CD14-positive monocyte (primary cell): ENCODE results near the gene CIB4. TPM values are rescaled to one million over a fixed set of nuclear protein-coding genes. Genes with fewer than 3 reads are reported as not detected.

Experiments used
- DNase-seq, 3 donors: peaks; one replicate each; pipeline ENCODE4 v3.0.0-alpha.2; 2011 to 2022
- H2AFZ ChIP-seq: 2 replicates; pipeline ENCODE4 v1.6.0; 2012; ENCODE audit warnings: mild to moderate bottlenecking, low read depth, low read length, inconsistent platforms; ENCODE audit not compliant: insufficient read depth, poor library complexity, severe bottlenecking
- H3K27ac ChIP-seq, 2 donors: 1 replicate in 1 of 2; 2 replicates in 1 of 2; pipeline ENCODE4 v1.5.1; 2012 to 2013; ENCODE audit warnings: low read length in 2 of 2, control low read depth in 1 of 2, inconsistent platforms in 1 of 2, low read depth in 1 of 2, mild to moderate bottlenecking in 1 of 2
- H3K27me3 ChIP-seq, 2 donors: one replicate each; pipeline versions ENCODE4 v1.6.0 to v1.6.1; 2011 to 2013; ENCODE audit warnings: low read length in 2 of 2; ENCODE audit not compliant: control insufficient read depth in 2 of 2, insufficient read depth in 2 of 2
- H3K36me3 ChIP-seq, 2 donors: replicated peaks in 1 of 2; 1 replicate in 1 of 2; 2 replicates in 1 of 2; pipeline versions ENCODE4 v1.5.1 to v1.6.1; 2012 to 2013; ENCODE audit warnings: low read length in 2 of 2, control low read depth in 1 of 2, inconsistent platforms in 1 of 2, mild to moderate bottlenecking in 1 of 2; ENCODE audit not compliant: insufficient read depth in 2 of 2, control insufficient read depth in 1 of 2
- H3K4me1 ChIP-seq, 2 donors: 1 replicate in 1 of 2; 2 replicates in 1 of 2; pipeline versions ENCODE4 v1.5.1 to v1.6.1; 2012 to 2013; ENCODE audit warnings: low read length in 2 of 2, control low read depth in 1 of 2, inconsistent platforms in 1 of 2, mild to moderate bottlenecking in 1 of 2, moderate library complexity in 1 of 2; ENCODE audit not compliant: insufficient read depth in 2 of 2, control insufficient read depth in 1 of 2
- H3K4me2 ChIP-seq: replicated peaks from 2 replicates; pipeline ENCODE3; 2012; ENCODE audit warnings: low read length, moderate library complexity, mild to moderate bottlenecking; ENCODE audit not compliant: poor library complexity, severe bottlenecking; ENCODE audit errors: extremely low read depth
- H3K4me3 ChIP-seq, 3 experiments: fragments of 200-600 bp in 1 of 3; sonication (generic) in 1 of 3; replicated peaks in 1 of 3; 1 replicate in 2 of 3; 2 replicates in 1 of 3; pipeline ENCODE4 v1.5.1; 2011 to 2013; ENCODE audit warnings: low read length in 3 of 3, mild to moderate bottlenecking in 3 of 3, control low read depth in 2 of 3, low read depth in 2 of 3, inconsistent platforms in 1 of 3, moderate library complexity in 1 of 3
- H3K79me2 ChIP-seq: 2 replicates; pipeline ENCODE4 v1.6.0; 2012; ENCODE audit warnings: mild to moderate bottlenecking, control low read depth, inconsistent platforms, low read length, moderate library complexity; ENCODE audit not compliant: insufficient read depth
- H3K9ac ChIP-seq: 2 replicates; pipeline ENCODE4 v1.6.0; 2017; ENCODE audit warnings: low read length, mild to moderate bottlenecking; ENCODE audit not compliant: insufficient read depth, poor library complexity, severe bottlenecking
- H3K9me3 ChIP-seq, 2 donors: replicated peaks in 1 of 2; 1 replicate in 1 of 2; 2 replicates in 1 of 2; pipeline versions ENCODE4 v1.5.1 to v1.6.1; 2012 to 2013; ENCODE audit warnings: low read length in 2 of 2, control low read depth in 1 of 2; ENCODE audit not compliant: control insufficient read depth in 1 of 2, insufficient read depth in 1 of 2
- H4K20me1 ChIP-seq: 2 replicates; pipeline ENCODE4 v1.6.0; 2012; ENCODE audit warnings: mild to moderate bottlenecking, low read length, control low read depth, moderate library complexity; ENCODE audit not compliant: insufficient read depth
- H3K27ac Mint-ChIP-seq, 7 donors: one replicate each; pipeline ENCODE4 v1.8.0; 2020; ENCODE audit warnings: mild to moderate bottlenecking in 7 of 7, mixed read lengths in 7 of 7, moderate library complexity in 6 of 7, inconsistent platforms in 2 of 7
- H3K27me3 Mint-ChIP-seq, 3 donors: one replicate each; pipeline ENCODE4 v1.8.0; 2021 to 2022; ENCODE audit warnings: low read depth in 3 of 3, mild to moderate bottlenecking in 3 of 3, mixed read lengths in 3 of 3, moderate library complexity in 3 of 3, inconsistent platforms in 1 of 3
- H3K36me3 Mint-ChIP-seq, 2 donors: one replicate each; pipeline ENCODE4 v1.8.0; 2020; ENCODE audit warnings: mixed read lengths in 2 of 2, inconsistent platforms in 1 of 2, mild to moderate bottlenecking in 1 of 2
- H3K4me1 Mint-ChIP-seq: one replicate; pipeline ENCODE4 v1.8.0; 2020; ENCODE audit warnings: mild to moderate bottlenecking, mixed read lengths
- H3K4me3 Mint-ChIP-seq, 2 donors: one replicate each; pipeline ENCODE4 v1.8.0; 2020; ENCODE audit warnings: mild to moderate bottlenecking in 2 of 2, mixed read lengths in 2 of 2, moderate library complexity in 1 of 2
- H3K9me3 Mint-ChIP-seq, 7 donors: one replicate each; pipeline ENCODE4 v1.8.0; 2020 to 2022; ENCODE audit warnings: mixed read lengths in 7 of 7, mild to moderate bottlenecking in 6 of 7, moderate library complexity in 6 of 7, inconsistent platforms in 2 of 7
- CTCF ChIP-seq: fragments of 200-600 bp; IDR thresholded peaks from one replicate; pipeline ENCODE4 v1.8.0; 2022; ENCODE audit warnings: antibody characterized with exemption, mild to moderate bottlenecking
- WGBS: methylation state at CpG from one replicate; pipeline ENCODE4 v1.1.5; 2013; ENCODE audit warnings: missing lambda C conversion rate; ENCODE audit not compliant: insufficient coverage; 5-methylcytosine and 5-hydroxymethylcytosine counted together
- intact Hi-C, 2 donors: fragments of 100-400 bp; cut with micrococcal nuclease; formaldehyde crosslinking; loops; one replicate each; pipeline versions ENCODE4 v1.15.0 to v1.15.1; 2023
- polyA plus RNA-seq, 3 donors: library from polyadenylated mRNA; depleted of rRNA in 1 of 3; unstranded in 2 of 3; stranded (reverse) in 1 of 3; fragments of 300-500 nt in 2 of 3; fragments of >200 nt in 1 of 3; fragmentation: Illumina TruSeq in 2 of 3; gene quantifications; 1 replicate in 2 of 3; 2 replicates in 1 of 3; pipeline ENCODE4 v1.2.3, GENCODE V29; 2012 to 2021

CIB4 gene
- polyA plus RNA-seq, 3 donors: not detected

GRCh38 chr2:26670931-26671460 is 29.8 kb upstream of the CIB4 start:
- no peak for TF ChIP-seq CTCF
- H3K79me2 ChIP-seq: no peaks in the 10 kb centered on the region
- no peak overlapping the region for H3K9ac ChIP-seq
- Mint-ChIP-seq H3K4me1 (no peaks in the 10 kb centered on the region), H3K27ac (no peak overlapping the region), H3K4me3 (no peak overlapping the region), H3K36me3 (no peaks in the 10 kb centered on the region), H3K27me3 (peaks cover 15 to 27% (median 21%) of the 10 kb centered on the region in 3 donors), H3K9me3 (peaks cover 0 to 3% (median 2%) of the 10 kb centered on the region in 7 donors)
- WGBS: 92% methylated on average over 2 of the region's 5 CpGs
- no peaks in the 10 kb centered on the region for H4K20me1 ChIP-seq
- no peaks in the 10 kb centered on the region for H3K9me3 ChIP-seq
- H2AFZ ChIP-seq: no peak overlapping the region
- intact Hi-C loops: no loop called here
- H3K4me1 ChIP-seq: no peaks in the 10 kb centered on the region
- no peak for DNase-seq
- no peak overlapping the region for H3K4me3 ChIP-seq
- H3K27me3 ChIP-seq: peaks cover 0 to 3% of the 10 kb centered on the region in 2 donors
- H3K36me3 ChIP-seq: no peaks in the 10 kb centered on the region
- no peak overlapping the region for H3K27ac ChIP-seq
- no peak overlapping the region for H3K4me2 ChIP-seq

DNA sequence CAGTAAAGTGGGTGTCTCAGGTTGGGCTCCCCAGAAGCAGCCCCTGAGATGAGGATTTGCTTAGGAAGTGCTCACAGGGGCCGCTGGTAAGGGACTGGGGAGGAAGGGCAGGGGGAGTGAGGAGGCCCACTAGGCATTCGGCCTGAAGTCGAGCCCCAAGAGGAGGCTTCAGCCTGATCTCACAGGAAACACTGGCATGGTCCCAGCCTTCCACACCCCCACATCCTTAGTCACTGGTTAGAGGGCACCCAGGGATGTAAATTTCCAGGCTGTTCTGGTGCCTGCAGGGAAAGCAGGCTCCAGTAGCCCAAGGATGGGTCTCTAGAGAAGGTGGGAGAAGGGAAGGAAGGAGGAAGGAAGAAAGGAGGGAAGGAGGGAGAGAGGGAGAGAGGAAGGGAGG is 29.0 kb upstream of the CIB4 start:
- H3K4me1 ChIP-seq: no peaks in the 10 kb centered on the region
- Mint-ChIP-seq H3K4me1 (no peaks in the 10 kb centered on the region), H3K27ac (no peak overlapping the region), H3K36me3 (no peaks in the 10 kb centered on the region), H3K4me3 (no peak overlapping the region), H3K27me3 (peaks cover 15 to 27% (median 21%) of the 10 kb centered on the region in 3 donors), H3K9me3 (peaks cover 0 to 7% (median 3%) of the 10 kb centered on the region in 7 donors)
- DNase-seq: no peak
- H3K79me2 ChIP-seq: no peaks in the 10 kb centered on the region
- H3K4me3 ChIP-seq: no peak overlapping the region
- H3K36me3 ChIP-seq: no peaks in the 10 kb centered on the region
- H4K20me1 ChIP-seq: no peaks in the 10 kb centered on the region
- 8% methylated on average over 2 of the region's 3 CpGs for WGBS
- no peak overlapping the region for H3K27ac ChIP-seq
- H3K9me3 ChIP-seq: no peaks in the 10 kb centered on the region
- H2AFZ ChIP-seq: no peak overlapping the region
- H3K4me2 ChIP-seq: no peak overlapping the region
- TF ChIP-seq CTCF: no peak
- intact Hi-C loops: no loop called here
- peaks cover 0 to 3% of the 10 kb centered on the region in 2 donors for H3K27me3 ChIP-seq
- no peak overlapping the region for H3K9ac ChIP-seq
